GM12878 (cell line): ENCODE results near the gene PAX2. TPM values are rescaled to one million over a fixed set of nuclear protein-coding genes. Genes with fewer than 3 reads are reported as not detected.

Source experiments
- ATF3 ChIP-seq: IDR thresholded peaks from 2 replicates; pipeline ENCODE4 v1.6.1; 2011; ENCODE audit warnings: low read depth, mild to moderate bottlenecking, low read length, moderate library complexity, borderline replicate concordance; ENCODE audit errors: extremely low read depth
- ATF7 ChIP-seq: fragments of 450-650 bp; IDR thresholded peaks from 2 replicates; pipeline ENCODE4 v1.6.1; 2016; ENCODE audit warnings: low read depth, mild to moderate bottlenecking
- BACH1 ChIP-seq: fragments of 450-650 bp; IDR thresholded peaks from 2 replicates; pipeline ENCODE4 v1.6.1; 2017; ENCODE audit warnings: mild to moderate bottlenecking, borderline replicate concordance
- CBFB ChIP-seq: IDR thresholded peaks from 2 replicates; pipeline ENCODE4 v1.6.1; 2016; ENCODE audit warnings: antibody characterized with exemption, low read depth
- CEBPB ChIP-seq, 2 experiments: fragments of 150-350 bp in 1 of 2; IDR thresholded peaks; 2 replicates each; pipeline ENCODE4 v1.6.1; 2012 to 2014; ENCODE audit warnings: low read depth in 2 of 2, low read length in 2 of 2, borderline replicate concordance in 1 of 2, inconsistent platforms in 1 of 2
- CTCF ChIP-seq, 3 experiments: IDR thresholded peaks in 2 of 3; conservative IDR thresholded peaks in 1 of 3; 2 replicates each; pipeline ENCODE4 v1.5.1; 2011; ENCODE audit warnings: low read depth in 3 of 3, low read length in 3 of 3, mild to moderate bottlenecking in 3 of 3, control low read depth in 2 of 3, moderate library complexity in 2 of 3, inconsistent platforms in 1 of 3, mixed read lengths in 1 of 3; ENCODE audit not compliant: control insufficient read depth in 2 of 3, insufficient read depth in 1 of 3; ENCODE audit errors: extremely low read depth in 1 of 3
- GATAD2B ChIP-seq: fragments of 450-650 bp; conservative IDR thresholded peaks from 2 replicates; pipeline ENCODE4 v1.6.1; 2017; ENCODE audit warnings: low read depth, mild to moderate bottlenecking, moderate library complexity
- HSF1 ChIP-seq: fragments of 150-350 bp; IDR thresholded peaks from 2 replicates; pipeline ENCODE4 v1.6.1; 2014; ENCODE audit warnings: mild to moderate bottlenecking, low read depth, low read length
- IKZF1 ChIP-seq: fragments of 450-650 bp; conservative IDR thresholded peaks from 2 replicates; pipeline ENCODE4 v1.6.1; 2017; ENCODE audit warnings: antibody characterized with exemption, mild to moderate bottlenecking
- IKZF2 ChIP-seq, 2 experiments: fragments of 450-650 bp; IDR thresholded peaks; 2 replicates each; pipeline ENCODE4 v1.6.1; 2017; ENCODE audit warnings: mild to moderate bottlenecking in 2 of 2, moderate library complexity in 2 of 2
- MTA2 ChIP-seq: fragments of 450-650 bp; IDR thresholded peaks from 2 replicates; pipeline ENCODE4 v1.6.1; 2016; ENCODE audit warnings: low read depth, mild to moderate bottlenecking, moderate library complexity
- MXI1 ChIP-seq: fragments of 150-350 bp; IDR thresholded peaks from 2 replicates; pipeline ENCODE4 v1.6.1; 2011; ENCODE audit warnings: low read depth, mild to moderate bottlenecking, inconsistent platforms, low read length, improper control_type of control experiment
- MYC ChIP-seq: IDR thresholded peaks from 2 replicates; pipeline ENCODE4 v1.6.1; 2011; ENCODE audit warnings: mild to moderate bottlenecking, low read length, moderate library complexity, inconsistent platforms; ENCODE audit not compliant: insufficient read depth, insufficient replicate concordance, insufficient read length, severe bottlenecking
- NFXL1 ChIP-seq: fragments of 450-650 bp; IDR thresholded peaks from 2 replicates; pipeline ENCODE4 v1.6.1; 2017; ENCODE audit warnings: antibody characterized with exemption, mild to moderate bottlenecking, borderline replicate concordance
- NR2C2 ChIP-seq: IDR thresholded peaks from 2 replicates; pipeline ENCODE4 v1.6.1; 2011; ENCODE audit warnings: borderline replicate concordance, low read depth; ENCODE audit not compliant: control insufficient read depth, insufficient read length
- PAX5 ChIP-seq: IDR thresholded peaks from 2 replicates; pipeline ENCODE4 v1.6.1; 2011; ENCODE audit warnings: low read depth, low read length, borderline replicate concordance
- POLR2AphosphoS2 ChIP-seq: IDR thresholded peaks from 2 replicates; pipeline ENCODE4 v1.6.1; 2011; ENCODE audit warnings: low read depth, mild to moderate bottlenecking, low read length, improper control_type of control experiment, moderate library complexity
- POU2F2 ChIP-seq: IDR thresholded peaks from 3 replicates; pipeline ENCODE4 v1.6.1; 2011; ENCODE audit warnings: low read depth, mild to moderate bottlenecking, low read length, borderline replicate concordance
- RELB ChIP-seq: fragments of 450-650 bp; IDR thresholded peaks from 2 replicates; pipeline ENCODE4 v1.6.1; 2017; ENCODE audit warnings: low read depth, mild to moderate bottlenecking, moderate library complexity
- RUNX3 ChIP-seq: IDR thresholded peaks from 2 replicates; pipeline ENCODE4 v1.6.1; 2012; ENCODE audit warnings: low read length, inconsistent platforms
- SMARCA5 ChIP-seq: fragments of 450-650 bp; IDR thresholded peaks from 2 replicates; pipeline ENCODE4 v1.6.1; 2017; ENCODE audit warnings: mild to moderate bottlenecking
- SPI1 ChIP-seq: IDR thresholded peaks from 2 replicates; pipeline ENCODE4 v1.6.1; 2011; ENCODE audit warnings: low read depth, mild to moderate bottlenecking, low read length, moderate library complexity, borderline replicate concordance; ENCODE audit not compliant: insufficient read depth
- SREBF1 ChIP-seq: IDR thresholded peaks from 2 replicates; pipeline ENCODE4 v1.6.1; 2012; ENCODE audit warnings: mild to moderate bottlenecking, low read length
- ZNF274 ChIP-seq: IDR thresholded peaks from one replicate; pipeline ENCODE4 v1.8.0; 2011; ENCODE audit not compliant: insufficient read length, insufficient read depth
- ZNF622 ChIP-seq: fragments of 450-650 bp; IDR thresholded peaks from 2 replicates; pipeline ENCODE4 v1.6.1; 2017; ENCODE audit warnings: mild to moderate bottlenecking, inconsistent platforms
- polyA plus RNA-seq, 11 experiments: library from polyadenylated mRNA; depleted of rRNA in 4 of 11; unstranded in 6 of 11; stranded (reverse) in 5 of 11; fragments of >200 nt; fragmentation: Nextera tagmentation in 4 of 11; fragmentation: Illumina TruSeq in 1 of 11; extraction: Ambion mirVana in 4 of 11; extraction: Trizol in 1 of 11; gene quantifications; 1 replicate in 1 of 11; 2 replicates in 10 of 11; pipeline versions ENCODE4 v1.2.1 to v1.2.3, GENCODE V29; 2011 to 2016; ENCODE audit warnings: inconsistent platforms in 2 of 11, missing spikeins in 2 of 11, low read depth in 1 of 11
- total RNA-seq, 4 experiments: library from RNA; depleted of rRNA in 3 of 4; stranded (reverse); fragments of >200 nt in 3 of 4; fragmentation: Illumina TruSeq in 1 of 4; extraction: Trizol in 1 of 4; gene quantifications; 2 replicates each; pipeline versions ENCODE4 v1.2.1 to v1.2.3, GENCODE V29; 2013 to 2021

PAX2 gene
- total and polyA plus RNA-seq, 10 of the 15 experiments (the other 5 are each of a cell fraction or from before 2014, with no cell fraction given), result not detected

GRCh38 chr10:100730725-100731406, 14.5 kb upstream of the PAX2 start (continued):
- TF ChIP-seq RELB, result peak; percentile 54
- no peak for TF ChIP-seq ATF3
- TF ChIP-seq MTA2, result peak; percentile 59
- 0 out of 2 replicates have a peak, but pooled peaks have one; percentile 42 for TF ChIP-seq GATAD2B
- TF ChIP-seq MXI1, result peak; percentile 52
- no peak for TF ChIP-seq SREBF1
- TF ChIP-seq NR2C2, result no peak
- TF ChIP-seq BACH1, result no peak
- no peak for TF ChIP-seq ZNF274
- TF ChIP-seq HSF1, result no peak
- peak; percentile 77; a peak in 3 of 4 replicates for TF ChIP-seq IKZF2 (IDR thresholded peaks at IDR 0.05)
- TF ChIP-seq CEBPB (IDR thresholded peaks at IDR 0.05; ENCODE audit: borderline replicate concordance in 1 of 2, low read depth in 2 of 2, low read length in 2 of 2), result no peak
- peak; percentile 80 for TF ChIP-seq IKZF1
- peak; percentile 60 for TF ChIP-seq SPI1
- peak; percentile 28 for TF ChIP-seq MYC
- no peak for TF ChIP-seq CTCF (IDR thresholded peaks at IDR 0.05 in 2 of 3, conservative IDR thresholded peaks at IDR 0.05 in 1 of 3; ENCODE audit: control insufficient read depth in 2 of 3, extremely low read depth in 1 of 3, insufficient read depth in 1 of 3, low read depth in 3 of 3, low read length in 3 of 3)
- 0 out of 2 replicates have a peak, but pooled peaks have one; percentile 24 for TF ChIP-seq CBFB
- peak; percentile 79 for TF ChIP-seq RUNX3
- TF ChIP-seq PAX5, result peak; percentile 53; the same call in 1 of the 2 replicates
- no peak for TF ChIP-seq ZNF622
- TF ChIP-seq NFXL1, result no peak
- TF ChIP-seq POU2F2, result 0 out of 3 replicates have a peak, but pooled peaks have one; percentile 10
- no peak for TF ChIP-seq POLR2AphosphoS2
- TF ChIP-seq ATF7, result no peak
- TF ChIP-seq SMARCA5, result no peak
- TF ChIP-seq, all 136 proteins: peak for 20
